ENCODE data around the gene MPST. TPM values are rescaled to one million over a fixed set of nuclear protein-coding genes. Genes with fewer than 3 reads are reported as not detected.

The MPST gene
- total RNA-seq, 1 experiment from 2014 or later: 68.6 TPM

DNA sequence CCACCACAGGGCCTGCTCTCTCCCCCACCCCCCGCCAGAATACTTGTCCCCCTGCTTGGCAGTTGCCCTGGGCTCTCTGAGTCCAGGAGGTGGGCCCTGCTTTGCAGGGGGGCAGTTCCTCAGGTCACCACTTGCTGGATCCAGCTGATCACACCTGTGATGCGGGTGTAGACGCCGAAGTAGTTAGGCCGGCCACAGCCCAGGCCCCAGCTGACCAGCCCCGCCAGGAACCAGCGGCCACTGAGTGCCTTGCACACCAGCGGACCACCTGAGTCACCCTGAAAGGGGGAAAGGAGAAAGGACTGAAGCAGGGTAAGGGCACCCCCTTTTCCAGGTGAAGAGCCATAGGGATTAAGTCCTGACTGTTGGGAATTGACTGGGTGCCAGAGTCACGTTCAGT is 46.4 kb downstream of the MPST start:
- no peak overlapping the region for H3K9ac ChIP-seq (ENCODE audit: low read length)
- BruUV-seq (replicated peaks): no TSS peak
- intact Hi-C loops (cut with micrococcal nuclease): no loop called here
- H3K9me2 ChIP-seq (ENCODE audit: insufficient read depth): no peaks in the 10 kb centered on the region
- H3K36me3 ChIP-seq (ENCODE audit: control insufficient read depth in 1 of 2, insufficient read depth in 2 of 2, low read length in 2 of 2): no peaks in the 10 kb centered on the region; a peak in 1 of 4 replicates
- H3K4me2 ChIP-seq (ENCODE audit: low read length): no peak overlapping the region
- ATAC-seq (no peak), DNase-seq (ENCODE audit: low read depth, low spot score) (no peak)
- TF ChIP-seq SP1 (IDR thresholded peaks at IDR 0.05; ENCODE audit: low read depth): no peak
- TF ChIP-seq, protein P1, sequence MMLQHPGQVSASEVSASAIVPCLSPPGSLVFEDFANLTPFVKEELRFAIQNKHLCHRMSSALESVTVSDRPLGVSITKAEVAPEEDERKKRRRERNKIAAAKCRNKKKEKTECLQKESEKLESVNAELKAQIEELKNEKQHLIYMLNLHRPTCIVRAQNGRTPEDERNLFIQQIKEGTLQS (IDR thresholded peaks at IDR 0.05): no peak
- TF ChIP-seq RAD21 (IDR thresholded peaks at IDR 0.05; ENCODE audit: low read depth): no peak
- no peak for TF ChIP-seq POLR2A (IDR thresholded peaks at IDR 0.05; ENCODE audit: borderline replicate concordance, extremely low read depth, insufficient read depth, insufficient read length)
- TF ChIP-seq, protein P2, sequence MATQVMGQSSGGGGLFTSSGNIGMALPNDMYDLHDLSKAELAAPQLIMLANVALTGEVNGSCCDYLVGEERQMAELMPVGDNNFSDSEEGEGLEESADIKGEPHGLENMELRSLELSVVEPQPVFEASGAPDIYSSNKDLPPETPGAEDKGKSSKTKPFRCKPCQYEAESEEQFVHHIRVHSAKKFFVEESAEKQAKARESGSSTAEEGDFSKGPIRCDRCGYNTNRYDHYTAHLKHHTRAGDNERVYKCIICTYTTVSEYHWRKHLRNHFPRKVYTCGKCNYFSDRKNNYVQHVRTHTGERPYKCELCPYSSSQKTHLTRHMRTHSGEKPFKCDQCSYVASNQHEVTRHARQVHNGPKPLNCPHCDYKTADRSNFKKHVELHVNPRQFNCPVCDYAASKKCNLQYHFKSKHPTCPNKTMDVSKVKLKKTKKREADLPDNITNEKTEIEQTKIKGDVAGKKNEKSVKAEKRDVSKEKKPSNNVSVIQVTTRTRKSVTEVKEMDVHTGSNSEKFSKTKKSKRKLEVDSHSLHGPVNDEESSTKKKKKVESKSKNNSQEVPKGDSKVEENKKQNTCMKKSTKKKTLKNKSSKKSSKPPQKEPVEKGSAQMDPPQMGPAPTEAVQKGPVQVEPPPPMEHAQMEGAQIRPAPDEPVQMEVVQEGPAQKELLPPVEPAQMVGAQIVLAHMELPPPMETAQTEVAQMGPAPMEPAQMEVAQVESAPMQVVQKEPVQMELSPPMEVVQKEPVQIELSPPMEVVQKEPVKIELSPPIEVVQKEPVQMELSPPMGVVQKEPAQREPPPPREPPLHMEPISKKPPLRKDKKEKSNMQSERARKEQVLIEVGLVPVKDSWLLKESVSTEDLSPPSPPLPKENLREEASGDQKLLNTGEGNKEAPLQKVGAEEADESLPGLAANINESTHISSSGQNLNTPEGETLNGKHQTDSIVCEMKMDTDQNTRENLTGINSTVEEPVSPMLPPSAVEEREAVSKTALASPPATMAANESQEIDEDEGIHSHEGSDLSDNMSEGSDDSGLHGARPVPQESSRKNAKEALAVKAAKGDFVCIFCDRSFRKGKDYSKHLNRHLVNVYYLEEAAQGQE (IDR thresholded peaks at IDR 0.05; ENCODE audit: low read depth): no peak
- TF ChIP-seq YY1 (IDR thresholded peaks at IDR 0.05; ENCODE audit: extremely low read depth, insufficient replicate concordance, low read depth, low read length): no peak
- no peak for TF ChIP-seq JUND (IDR thresholded peaks at IDR 0.05)
- no peak for TF ChIP-seq SRF (IDR thresholded peaks at IDR 0.05; ENCODE audit: low read depth)
- no peak for TF ChIP-seq POLR2AphosphoS5 (IDR thresholded peaks at IDR 0.05; ENCODE audit: low read depth, low read length)
- TF ChIP-seq CEBPB (IDR thresholded peaks at IDR 0.05; ENCODE audit: low read depth): no peak
- TF ChIP-seq SIN3A (IDR thresholded peaks at IDR 0.05; ENCODE audit: low read depth): no peak
- no peak for TF ChIP-seq EZH2phosphoT487 (IDR thresholded peaks at IDR 0.05; ENCODE audit: borderline replicate concordance)
- TF ChIP-seq, protein P3, sequence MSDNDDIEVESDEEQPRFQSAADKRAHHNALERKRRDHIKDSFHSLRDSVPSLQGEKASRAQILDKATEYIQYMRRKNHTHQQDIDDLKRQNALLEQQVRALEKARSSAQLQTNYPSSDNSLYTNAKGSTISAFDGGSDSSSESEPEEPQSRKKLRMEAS (IDR thresholded peaks at IDR 0.05): no peak
- no peak for TF ChIP-seq ELF1 (IDR thresholded peaks at IDR 0.05; ENCODE audit: borderline replicate concordance, low read depth)
- ChIA-PET CTCF (no interaction called here), RAD21 (ENCODE audit: low non-redundant PET in 1 of 2, low total read pairs in 2 of 2, uncharacterized antibody in 2 of 2, unreplicated experiment in 2 of 2) (no interaction called here), POLR2A (no interaction called here)
- H3K4me3 ChIP-seq (replicated peaks in 1 of 2; ENCODE audit: low read depth in 1 of 2, low read length in 2 of 2): no peak overlapping the region
- no peaks in the 10 kb centered on the region for H4K20me1 ChIP-seq (ENCODE audit: insufficient read depth)
- H3K27ac ChIP-seq (ENCODE audit: low read depth, low read length): no peak overlapping the region
- H2AFZ ChIP-seq (ENCODE audit: low read depth, low read length, poor library complexity, severe bottlenecking): no peak overlapping the region
- H3K27me3 ChIP-seq (ENCODE audit: insufficient read depth, low read length): no peaks in the 10 kb centered on the region
- peaks cover 0 to 4% of the 10 kb centered on the region in 2 experiments; a peak in 1 of 4 replicates for H3K4me1 ChIP-seq (ENCODE audit: control insufficient read depth in 1 of 2, insufficient read depth in 2 of 2, low read length in 2 of 2)
- no peaks in the 10 kb centered on the region for H3K79me2 ChIP-seq (ENCODE audit: insufficient read depth, low read length)
- H3K9me3 ChIP-seq (ENCODE audit: control insufficient read depth in 1 of 2, insufficient read depth in 1 of 2, low read depth in 1 of 2, low read length in 2 of 2): no peaks in the 10 kb centered on the region
